ENCODE data around the gene HIRIP3.

The HIRIP3 gene

GRCh38 chr16:30006659-30007377 lies 11.4 kb upstream of the HIRIP3 start:
- Histone ChIP-seq H3K36me3 (ENCODE audit: control insufficient read depth, insufficient read depth, low read length) (peaks cover 15% of the 10 kb centered on the region), H3K27ac (ENCODE audit: low read depth, low read length, severe bottlenecking) (no peak overlapping the region), H3K9me3 (ENCODE audit: control insufficient read depth, low read length) (no peaks in the 10 kb centered on the region), H3K4me1 (ENCODE audit: control insufficient read depth, insufficient read depth, low read length, poor library complexity, severe bottlenecking) (no peaks in the 10 kb centered on the region), H3K4me3 (ENCODE audit: extremely low read depth, insufficient read depth, low read length, poor library complexity, severe bottlenecking) (no peak overlapping the region)
- WGBS, 2 experiments (ENCODE audit: insufficient coverage in 2 of 2), result 92 to 94% methylated on average over 25 to 31 of the region's 34 CpGs

DNA sequence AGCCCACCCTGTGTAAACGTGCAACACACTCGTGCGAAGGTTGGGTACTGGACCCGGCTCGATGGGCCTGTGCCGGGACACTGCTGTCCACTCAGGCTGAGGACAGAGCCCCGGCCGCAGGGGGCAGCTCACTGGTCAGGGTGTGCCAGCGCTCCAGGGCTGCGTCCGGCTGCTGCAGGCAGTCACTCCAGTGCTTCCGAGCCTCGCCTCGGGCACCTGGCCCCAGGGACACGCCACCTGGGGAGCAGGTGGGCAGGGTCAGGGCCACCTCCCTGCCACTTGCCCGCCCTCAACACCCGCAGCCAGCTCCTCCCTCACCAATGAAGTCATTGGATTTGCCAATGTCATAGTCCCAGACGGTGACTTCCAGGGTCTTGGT lies 10.7 kb upstream of the HIRIP3 start:
- no peak overlapping the region for H3K27ac ChIP-seq (ENCODE audit: low read depth, low read length, severe bottlenecking)
- no peaks in the 10 kb centered on the region for H3K4me1 ChIP-seq (ENCODE audit: control insufficient read depth, insufficient read depth, low read length, poor library complexity, severe bottlenecking)
- H3K4me3 ChIP-seq (ENCODE audit: extremely low read depth, insufficient read depth, low read length, poor library complexity, severe bottlenecking), result no peak overlapping the region
- H3K36me3 ChIP-seq (ENCODE audit: control insufficient read depth, insufficient read depth, low read length), result peaks cover 23% of the 10 kb centered on the region
- H3K9me3 ChIP-seq (ENCODE audit: control insufficient read depth, low read length), result no peaks in the 10 kb centered on the region
- WGBS, 2 experiments (ENCODE audit: insufficient coverage in 2 of 2), result 92 to 97% methylated on average over 17 to 18 of the region's 18 CpGs

DNA sequence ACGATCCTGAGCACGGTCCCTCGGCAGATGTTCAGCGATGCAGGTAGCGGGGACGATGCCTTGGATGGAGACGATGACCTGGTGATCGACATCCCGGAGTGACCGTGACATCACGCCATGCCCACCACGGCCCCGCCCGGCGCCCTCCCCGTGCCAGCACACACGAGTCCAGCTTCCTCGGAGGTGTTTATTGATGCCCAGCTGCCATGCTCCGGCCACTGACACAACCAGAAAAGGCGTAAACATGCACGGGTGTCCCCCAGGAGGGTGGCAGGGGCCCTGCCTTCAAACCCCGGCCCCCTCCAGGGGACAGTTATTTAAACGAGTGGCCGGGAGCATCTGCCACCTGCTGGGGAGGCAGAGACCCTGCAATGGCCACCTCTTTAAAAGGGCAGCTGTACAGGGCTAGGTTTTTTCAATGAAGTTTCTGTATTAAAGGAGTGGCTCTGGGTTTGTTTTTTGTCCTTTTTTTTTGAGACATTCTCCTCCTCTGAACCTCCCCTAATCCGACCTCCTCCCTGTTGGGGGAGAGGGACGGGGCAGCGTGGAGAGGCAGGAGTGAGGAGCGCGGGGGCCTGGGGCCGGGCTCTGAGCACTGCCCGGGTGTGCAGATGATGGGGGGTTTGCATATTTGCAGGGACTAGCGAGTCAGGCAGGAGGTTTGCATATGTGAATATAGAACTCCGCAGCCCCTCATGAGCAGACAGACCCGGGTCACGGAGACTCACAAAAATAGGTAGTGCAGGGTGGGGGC lies 10.1 kb upstream of the HIRIP3 start:
- no peak overlapping the region for H3K4me3 ChIP-seq (ENCODE audit: extremely low read depth, insufficient read depth, low read length, poor library complexity, severe bottlenecking)
- 80 to 88% methylated on average over 24 to 27 of the region's 35 CpGs for whole genome bisulfite sequencing, 2 experiments (ENCODE audit: insufficient coverage in 2 of 2)
- peaks cover 27% of the 10 kb centered on the region for H3K36me3 ChIP-seq (ENCODE audit: control insufficient read depth, insufficient read depth, low read length)
- H3K9me3 ChIP-seq (ENCODE audit: control insufficient read depth, low read length), result no peaks in the 10 kb centered on the region
- H3K4me1 ChIP-seq (ENCODE audit: control insufficient read depth, insufficient read depth, low read length, poor library complexity, severe bottlenecking), result no peaks in the 10 kb centered on the region
- H3K27ac ChIP-seq (ENCODE audit: low read depth, low read length, severe bottlenecking), result no peak overlapping the region

- Histone ChIP-seq H3K27ac (ENCODE audit: low read depth, low read length, severe bottlenecking) (no peak overlapping the region), H3K4me3 (ENCODE audit: extremely low read depth, insufficient read depth, low read length, poor library complexity, severe bottlenecking) (no peak overlapping the region), H3K9me3 (ENCODE audit: control insufficient read depth, low read length) (no peaks in the 10 kb centered on the region), H3K36me3 (ENCODE audit: control insufficient read depth, insufficient read depth, low read length) (peaks cover 32% of the 10 kb centered on the region), H3K4me1 (ENCODE audit: control insufficient read depth, insufficient read depth, low read length, poor library complexity, severe bottlenecking) (no peaks in the 10 kb centered on the region)
- WGBS, 2 experiments (ENCODE audit: insufficient coverage in 2 of 2), result 77 to 90% methylated on average over 2 to 5 of the region's 11 CpGs
Observed at GRCh38 chr16:30004811-30005242, 9.4 kb upstream of the HIRIP3 start.

DNA sequence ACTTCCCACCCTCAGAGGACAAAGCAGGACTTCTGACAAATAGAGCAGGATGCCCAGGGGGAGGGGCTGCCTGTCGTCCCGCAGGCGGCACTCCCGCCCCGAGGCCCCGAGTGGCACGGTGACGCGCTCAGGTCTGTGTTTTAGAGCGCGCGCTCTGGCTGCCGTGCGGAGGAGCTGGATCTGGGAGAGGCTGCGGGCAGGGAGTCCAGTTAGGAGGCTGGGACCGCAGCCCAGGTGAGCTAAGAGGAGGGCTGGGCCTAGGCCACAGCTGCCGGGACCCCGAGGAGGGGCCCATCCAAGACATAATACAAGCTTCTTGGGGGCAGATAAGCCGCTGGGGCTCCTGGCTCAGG lies 9.0 kb upstream of the HIRIP3 start:
- Histone ChIP-seq H3K4me1 (ENCODE audit: control insufficient read depth, insufficient read depth, low read length, poor library complexity, severe bottlenecking) (no peaks in the 10 kb centered on the region), H3K27ac (ENCODE audit: low read depth, low read length, severe bottlenecking) (no peak overlapping the region)

GRCh38 chr16:30003670-30004423 lies 8.4 kb upstream of the HIRIP3 start:
- Histone ChIP-seq H3K36me3 (ENCODE audit: control insufficient read depth, insufficient read depth, low read length) (peaks cover 37% of the 10 kb centered on the region), H3K4me3 (ENCODE audit: extremely low read depth, insufficient read depth, low read length, poor library complexity, severe bottlenecking) (no peak overlapping the region), H3K4me1 (ENCODE audit: control insufficient read depth, insufficient read depth, low read length, poor library complexity, severe bottlenecking) (no peaks in the 10 kb centered on the region), H3K9me3 (ENCODE audit: control insufficient read depth, low read length) (no peaks in the 10 kb centered on the region), H3K27ac (ENCODE audit: low read depth, low read length, severe bottlenecking) (no peak overlapping the region)
- WGBS, 2 experiments (ENCODE audit: insufficient coverage in 2 of 2), result 94% methylated on average over 8 to 10 of the region's 17 CpGs

More for the DNA sequence above, 9.0 kb upstream of the HIRIP3 start:
- Histone ChIP-seq H3K4me3 (ENCODE audit: extremely low read depth, insufficient read depth, low read length, poor library complexity, severe bottlenecking) (no peak overlapping the region), H3K9me3 (ENCODE audit: control insufficient read depth, low read length) (no peaks in the 10 kb centered on the region), H3K36me3 (ENCODE audit: control insufficient read depth, insufficient read depth, low read length) (peaks cover 36% of the 10 kb centered on the region)
- whole genome bisulfite sequencing, 2 experiments (ENCODE audit: insufficient coverage in 2 of 2), result 92 to 93% methylated on average over 15 to 16 of the region's 19 CpGs

DNA sequence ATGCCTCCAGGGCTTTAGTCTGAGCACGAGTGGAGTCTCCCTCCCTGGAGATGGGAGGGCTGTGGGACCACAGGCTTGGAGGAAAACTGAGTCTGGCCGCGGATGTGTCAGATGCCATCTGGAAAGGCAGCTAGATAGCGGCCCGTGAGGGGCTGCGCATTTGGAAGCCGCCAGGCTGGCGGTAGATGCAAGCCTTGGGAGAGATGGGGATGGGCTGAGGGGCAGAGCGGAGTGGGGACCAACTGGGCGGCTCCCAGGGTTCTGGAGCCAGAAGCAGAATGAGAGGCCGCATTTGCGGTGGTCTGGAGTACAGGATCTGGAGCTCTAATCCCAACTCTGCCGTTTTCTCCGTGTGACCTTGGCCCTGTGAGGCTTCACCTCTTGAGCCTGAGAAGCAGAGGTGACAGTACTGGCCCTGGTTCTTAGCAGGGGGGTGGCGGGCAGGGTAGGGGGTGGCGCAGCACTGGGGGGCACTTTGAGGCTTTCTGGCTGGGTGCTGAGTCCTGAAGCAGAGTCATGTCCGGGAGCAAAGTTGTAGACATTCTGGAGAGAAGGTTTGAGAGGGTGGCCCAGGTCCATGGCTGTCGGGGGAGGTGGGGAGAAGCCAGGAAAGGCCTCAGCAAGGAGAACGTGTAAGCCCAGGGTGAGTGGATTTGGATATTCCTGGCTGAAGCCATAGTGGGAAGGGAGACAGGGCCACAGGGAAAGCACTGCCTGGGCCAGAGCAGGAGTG lies 7.4 kb upstream of the HIRIP3 start:
- H3K27ac ChIP-seq (ENCODE audit: low read depth, low read length, severe bottlenecking), result no peak overlapping the region
- H3K36me3 ChIP-seq (ENCODE audit: control insufficient read depth, insufficient read depth, low read length), result peaks cover 39% of the 10 kb centered on the region
- H3K4me3 ChIP-seq (ENCODE audit: extremely low read depth, insufficient read depth, low read length, poor library complexity, severe bottlenecking), result no peak overlapping the region
- H3K9me3 ChIP-seq (ENCODE audit: control insufficient read depth, low read length), result no peaks in the 10 kb centered on the region
- no peaks in the 10 kb centered on the region for H3K4me1 ChIP-seq (ENCODE audit: control insufficient read depth, insufficient read depth, low read length, poor library complexity, severe bottlenecking)
- 86 to 93% methylated on average over 11 to 19 of the region's 19 CpGs for WGBS, 2 experiments (ENCODE audit: insufficient coverage in 2 of 2)

- H3K4me3 ChIP-seq (ENCODE audit: extremely low read depth, insufficient read depth, low read length, poor library complexity, severe bottlenecking), result no peak overlapping the region
- no peak overlapping the region for H3K27ac ChIP-seq (ENCODE audit: low read depth, low read length, severe bottlenecking)
- no peaks in the 10 kb centered on the region for H3K9me3 ChIP-seq (ENCODE audit: control insufficient read depth, low read length)
- WGBS, 2 experiments (ENCODE audit: insufficient coverage in 2 of 2), result 84 to 89% methylated on average over 23 to 27 of the region's 33 CpGs
- H3K4me1 ChIP-seq (ENCODE audit: control insufficient read depth, insufficient read depth, low read length, poor library complexity, severe bottlenecking), result no peaks in the 10 kb centered on the region
- peaks cover 49% of the 10 kb centered on the region for H3K36me3 ChIP-seq (ENCODE audit: control insufficient read depth, insufficient read depth, low read length)
Observed at GRCh38 chr16:30000735-30001631, 5.6 kb upstream of the HIRIP3 start.

GRCh38 chr16:29999605-30000004 lies 4.2 kb upstream of the HIRIP3 start:
- no peaks in the 10 kb centered on the region for H3K9me3 ChIP-seq (ENCODE audit: control insufficient read depth, low read length)
- no peak overlapping the region for H3K27ac ChIP-seq (ENCODE audit: low read depth, low read length, severe bottlenecking)
- 94 to 99% methylated on average over 6 of the region's 6 CpGs for WGBS, 2 experiments (ENCODE audit: insufficient coverage in 2 of 2)
- H3K36me3 ChIP-seq (ENCODE audit: control insufficient read depth, insufficient read depth, low read length), result peaks cover 40% of the 10 kb centered on the region
- H3K4me3 ChIP-seq (ENCODE audit: extremely low read depth, insufficient read depth, low read length, poor library complexity, severe bottlenecking), result no peak overlapping the region
- H3K4me1 ChIP-seq (ENCODE audit: control insufficient read depth, insufficient read depth, low read length, poor library complexity, severe bottlenecking), result peaks cover 3% of the 10 kb centered on the region

Measured in mesodermal cell (in vitro differentiated cells).